ENCODE results near the gene LRRC4. TPM values are rescaled to one million over a fixed set of nuclear protein-coding genes. Genes with fewer than 3 reads are reported as not detected.

Gene LRRC4
- total and polyA plus RNA-seq, 9 donors = 2.0 to 6.4 (median 3.8) TPM

GRCh38 chr7:127983804-127984332 is 47.4 kb downstream of the LRRC4 start:
- Histone ChIP-seq H3K4me3 (ENCODE audit: low read length) (no peak overlapping the region), H3K27me3 (ENCODE audit: control insufficient read depth, insufficient read depth, low read length) (no peaks in the 10 kb centered on the region), H3K27ac (ENCODE audit: low read length) (no peak overlapping the region), H3K9me3 (replicated peaks; ENCODE audit: control insufficient read depth, low read depth, low read length) (no peaks in the 10 kb centered on the region), H3K4me1 (ENCODE audit: control insufficient read depth, insufficient read depth, low read length) (peaks cover 8% of the 10 kb centered on the region), H3K36me3 (ENCODE audit: control insufficient read depth, insufficient read depth, low read length) (no peaks in the 10 kb centered on the region)
- WGBS (ENCODE audit: insufficient coverage) = 66% methylated on average over 5 of the region's 5 CpGs
- no peak for DNase-seq

DNA sequence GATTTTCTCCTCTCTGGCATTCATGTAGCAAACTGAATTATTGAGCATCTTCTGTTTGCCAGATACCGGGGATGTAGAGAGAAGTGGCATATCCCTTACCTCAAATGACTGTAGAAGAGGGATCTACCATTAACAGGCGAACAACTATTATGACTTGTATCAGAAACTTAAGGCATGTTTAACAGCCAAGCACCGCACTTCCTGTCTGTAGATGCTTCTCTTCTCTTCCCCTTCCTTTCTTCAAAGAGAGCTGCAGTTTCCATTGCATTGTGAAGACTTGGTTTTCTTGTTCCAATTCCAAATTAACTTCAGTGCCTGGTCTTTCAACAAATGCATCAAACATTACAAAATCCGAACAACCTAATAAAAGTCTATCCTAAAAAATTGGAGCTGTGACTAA is 49.3 kb downstream of the LRRC4 start:
- no peak for DNase-seq
- H3K9me3 ChIP-seq (replicated peaks; ENCODE audit: control insufficient read depth, low read depth, low read length) = no peaks in the 10 kb centered on the region
- H3K27ac ChIP-seq (ENCODE audit: low read length) = no peak overlapping the region
- peaks cover 7% of the 10 kb centered on the region for H3K36me3 ChIP-seq (ENCODE audit: control insufficient read depth, insufficient read depth, low read length)
- no peaks in the 10 kb centered on the region for H3K27me3 ChIP-seq (ENCODE audit: control insufficient read depth, insufficient read depth, low read length)
- 100% methylated on average over 1 of the region's 4 CpGs for WGBS (ENCODE audit: insufficient coverage)
- peaks cover 2% of the 10 kb centered on the region for H3K4me1 ChIP-seq (ENCODE audit: control insufficient read depth, insufficient read depth, low read length)
- no peak overlapping the region for H3K4me3 ChIP-seq (ENCODE audit: low read length)

DNA sequence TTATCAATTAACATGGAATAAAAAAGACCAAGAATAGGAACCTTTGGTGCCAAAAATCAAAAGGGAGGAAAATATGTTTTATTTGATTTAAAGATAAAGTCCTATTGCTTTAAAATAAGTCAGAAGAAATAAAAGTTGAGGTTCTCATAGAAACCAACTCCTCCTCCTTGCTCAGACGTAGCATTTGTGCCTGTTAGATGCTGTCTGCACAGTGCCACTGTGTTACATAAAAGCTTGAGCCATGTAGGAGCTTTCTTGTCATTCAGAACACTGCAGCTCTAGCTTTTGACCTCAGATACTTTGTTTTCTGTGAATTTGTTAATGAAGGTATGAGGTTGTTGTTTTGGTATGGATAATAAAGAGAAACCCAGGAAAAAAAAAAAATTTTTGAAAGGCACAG is 50.3 kb downstream of the LRRC4 start:
- DNase-seq = no peak
- H3K36me3 ChIP-seq (ENCODE audit: control insufficient read depth, insufficient read depth, low read length) = peaks cover 8% of the 10 kb centered on the region
- no peaks in the 10 kb centered on the region for H3K27me3 ChIP-seq (ENCODE audit: control insufficient read depth, insufficient read depth, low read length)
- H3K4me1 ChIP-seq (ENCODE audit: control insufficient read depth, insufficient read depth, low read length) = peaks cover 4% of the 10 kb centered on the region
- no peak overlapping the region for H3K27ac ChIP-seq (ENCODE audit: low read length)
- no CpG with 5 or more reads among the region's 1 CpG for WGBS (ENCODE audit: insufficient coverage)
- no peak overlapping the region for H3K4me3 ChIP-seq (ENCODE audit: low read length)
- no peaks in the 10 kb centered on the region for H3K9me3 ChIP-seq (replicated peaks; ENCODE audit: control insufficient read depth, low read depth, low read length)

DNA sequence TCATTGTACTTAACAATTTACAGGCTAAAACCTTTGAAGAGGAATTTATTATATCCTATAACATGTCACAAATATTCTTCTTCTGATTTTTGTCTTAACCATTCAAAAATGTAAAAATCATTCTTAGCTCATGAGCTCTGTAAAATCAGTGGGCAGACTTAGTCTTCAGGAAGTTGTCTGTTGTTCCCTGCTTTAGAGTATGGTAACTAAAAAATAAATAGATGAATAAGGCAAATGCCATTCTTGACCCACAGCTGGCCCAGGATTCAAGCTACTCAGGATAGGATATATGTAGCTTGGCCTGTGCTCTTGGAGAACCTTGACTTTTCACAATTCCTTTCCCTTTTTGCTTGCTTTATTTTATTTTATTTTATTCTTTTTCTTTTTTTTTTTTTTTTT is 51.5 kb downstream of the LRRC4 start:
- Histone ChIP-seq H3K4me1 (ENCODE audit: control insufficient read depth, insufficient read depth, low read length) (peaks cover 14% of the 10 kb centered on the region), H3K36me3 (ENCODE audit: control insufficient read depth, insufficient read depth, low read length) (peaks cover 8% of the 10 kb centered on the region), H3K4me3 (ENCODE audit: low read length) (no peak overlapping the region), H3K27me3 (ENCODE audit: control insufficient read depth, insufficient read depth, low read length) (no peaks in the 10 kb centered on the region), H3K27ac (ENCODE audit: low read length) (no peak overlapping the region), H3K9me3 (replicated peaks; ENCODE audit: control insufficient read depth, low read depth, low read length) (no peaks in the 10 kb centered on the region)
- no peak for DNase-seq

DNA sequence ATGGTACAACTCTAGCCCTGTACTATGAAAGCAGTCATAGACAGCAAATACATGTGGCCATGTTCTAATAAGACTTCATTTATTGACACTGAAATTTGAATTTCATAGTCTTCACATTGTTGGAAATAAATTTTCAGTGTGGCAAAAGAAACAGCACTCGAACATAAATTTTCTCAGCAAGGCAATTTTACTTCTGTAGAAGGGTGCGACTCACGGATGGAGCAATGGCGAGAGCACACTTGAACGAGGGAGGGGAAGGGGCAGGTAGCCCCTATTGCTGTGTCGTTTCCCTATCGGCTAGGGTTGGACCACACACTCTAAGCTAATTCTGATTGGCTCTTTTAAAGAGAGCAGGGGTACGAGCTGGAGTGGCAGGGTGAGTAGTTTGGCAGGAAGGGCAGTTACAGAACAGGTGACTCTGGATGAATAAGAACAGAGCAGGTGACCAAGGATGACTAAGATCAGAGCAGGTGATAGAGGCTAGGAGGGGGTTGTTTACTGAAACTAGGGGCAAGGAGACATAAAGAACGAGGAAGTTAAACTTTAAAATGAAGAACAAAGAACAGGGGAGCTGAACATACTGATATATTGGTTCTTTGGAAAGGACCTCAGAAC is 52.0 kb downstream of the LRRC4 start:
- 99% methylated on average over 8 of the region's 9 CpGs for WGBS (ENCODE audit: insufficient coverage)
- DNase-seq = no peak
- H3K9me3 ChIP-seq (replicated peaks; ENCODE audit: control insufficient read depth, low read depth, low read length) = no peaks in the 10 kb centered on the region
- peaks cover 8% of the 10 kb centered on the region for H3K36me3 ChIP-seq (ENCODE audit: control insufficient read depth, insufficient read depth, low read length)
- H3K4me1 ChIP-seq (ENCODE audit: control insufficient read depth, insufficient read depth, low read length) = peaks cover 19% of the 10 kb centered on the region
- no peaks in the 10 kb centered on the region for H3K27me3 ChIP-seq (ENCODE audit: control insufficient read depth, insufficient read depth, low read length)
- H3K27ac ChIP-seq (ENCODE audit: low read length) = no peak overlapping the region
- no peak overlapping the region for H3K4me3 ChIP-seq (ENCODE audit: low read length)

DNA sequence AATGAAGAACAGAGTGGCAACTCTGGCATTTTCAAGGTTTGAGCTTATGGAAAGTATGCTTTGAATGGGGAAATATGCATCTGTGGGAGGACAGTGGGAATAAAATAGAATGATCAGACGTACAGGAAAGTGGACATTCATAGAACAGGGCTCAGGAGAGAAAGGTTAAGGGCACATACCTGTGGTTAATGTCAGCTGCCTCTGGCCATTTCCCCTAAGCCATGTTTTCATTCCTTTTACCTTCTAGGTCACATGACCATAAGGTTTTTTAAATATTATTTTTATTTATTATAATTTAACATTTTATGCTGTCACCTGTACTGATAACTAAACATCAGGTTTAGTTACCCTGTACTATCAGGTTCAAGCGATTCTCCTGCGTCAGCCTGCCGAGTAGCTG is 52.8 kb downstream of the LRRC4 start:
- WGBS (ENCODE audit: insufficient coverage) = 100% methylated on average over 1 of the region's 4 CpGs
- Histone ChIP-seq H3K36me3 (ENCODE audit: control insufficient read depth, insufficient read depth, low read length) (peaks cover 8% of the 10 kb centered on the region), H3K27ac (ENCODE audit: low read length) (no peak overlapping the region), H3K9me3 (replicated peaks; ENCODE audit: control insufficient read depth, low read depth, low read length) (no peaks in the 10 kb centered on the region), H3K4me3 (ENCODE audit: low read length) (no peak overlapping the region), H3K4me1 (ENCODE audit: control insufficient read depth, insufficient read depth, low read length) (peaks cover 27% of the 10 kb centered on the region), H3K27me3 (ENCODE audit: control insufficient read depth, insufficient read depth, low read length) (no peaks in the 10 kb centered on the region)
- DNase-seq = no peak

Other genes starting within 250 kb of the LRRC4 start
- gene LEP, start 209.8 kb upstream of the LRRC4 start, total RNA-seq = not detected
- gene LEP, start 209.8 kb upstream of the LRRC4 start, polyA plus RNA-seq (ENCODE audit: insufficient read depth in 1 of 8, insufficient read length in 8 of 8, low replicate concordance in 1 of 8) = under 1 TPM in 7 of 8 donors, not detected in 1; 0.04 to 0.21 (median 0.06) TPM

Data from muscle of leg (tissue), 11 donors.